ENCODE results near the gene TNFAIP2.

Gene TNFAIP2

GRCh38 chr14:103094406-103095209 is 28.7 kb upstream of the TNFAIP2 start, which contains the start of gene EXOC3L4:
Gene EXOC3L4 (plus strand): TSS chr14:103094725. CDS start chr14:103100220, 5,495 bp downstream.
- no peak for DNase-seq

GRCh38 chr14:103095210-103095778 is 28.0 kb upstream of the TNFAIP2 start:
- DNase-seq = no peak

- DNase-seq = no peak
Observed at GRCh38 chr14:103096387-103096786, 26.9 kb upstream of the TNFAIP2 start.

GRCh38 chr14:103097244-103097993 is 25.8 kb upstream of the TNFAIP2 start:
- no peak for DNase-seq

GRCh38 chr14:103097994-103098957 is 25.0 kb upstream of the TNFAIP2 start:
- no peak for DNase-seq

- DNase-seq = no peak
Observed at GRCh38 chr14:103099081-103099732, 24.1 kb upstream of the TNFAIP2 start.

- DNase-seq = no peak
Observed at GRCh38 chr14:103099733-103100280, 23.5 kb upstream of the TNFAIP2 start.

GRCh38 chr14:103100281-103101121 is 22.8 kb upstream of the TNFAIP2 start:
- DNase-seq = no peak

- no peak for DNase-seq
Observed at GRCh38 chr14:103101257-103101962, 21.9 kb upstream of the TNFAIP2 start.

- no peak for DNase-seq
Observed at GRCh38 chr14:103101963-103102688, 21.1 kb upstream of the TNFAIP2 start.

GRCh38 chr14:103102689-103103260 is 20.5 kb upstream of the TNFAIP2 start:
- DNase-seq = no peak

GRCh38 chr14:103103461-103104388 is 19.5 kb upstream of the TNFAIP2 start:
- peak; percentile 24 for DNase-seq

GRCh38 chr14:103104389-103104653 is 18.9 kb upstream of the TNFAIP2 start:
- no peak for DNase-seq

- DNase-seq = no peak
Observed at GRCh38 chr14:103104654-103105452, 18.4 kb upstream of the TNFAIP2 start.

- DNase-seq = peak; percentile 40
Observed at GRCh38 chr14:103105580-103106150, 17.6 kb upstream of the TNFAIP2 start.

GRCh38 chr14:103107455-103107854 is 15.8 kb upstream of the TNFAIP2 start:
- DNase-seq = no peak

Data from DMS153 (cell line).